H1 (cell line): Measurements from ENCODE around the gene ACSF3.

Source experiments
- CREB1 ChIP-seq: IDR thresholded peaks from 2 replicates; pipeline ENCODE4 v1.6.1; 2012; ENCODE audit warnings: inconsistent platforms
- EZH2 ChIP-seq: fragments of 200-600 bp; sonication (generic); IDR thresholded peaks from 2 replicates; pipeline ENCODE4 v1.7.1; 2012; ENCODE audit warnings: low read depth, mild to moderate bottlenecking, moderate library complexity, low read length, inconsistent platforms; ENCODE audit not compliant: severe bottlenecking
- GTF2F1 ChIP-seq: IDR thresholded peaks from 2 replicates; pipeline ENCODE4 v1.6.1; 2012; ENCODE audit warnings: low read depth, low read length, improper control_type of control experiment, borderline replicate concordance
- JUND ChIP-seq: IDR thresholded peaks from 2 replicates; pipeline ENCODE4 v1.6.1; 2011; ENCODE audit warnings: mild to moderate bottlenecking, improper control_type of control experiment, low read length
- TF ChIP-seq, protein P1 (sequence below), 3 experiments: IDR thresholded peaks; 1 replicate in 2 of 3; 2 replicates in 1 of 3; pipeline versions ENCODE4 v1.5.1 to v1.6.1; 2011; ENCODE audit warnings: low read length in 3 of 3, mild to moderate bottlenecking in 3 of 3, inconsistent platforms in 2 of 3, low read depth in 1 of 3, moderate library complexity in 1 of 3; ENCODE audit not compliant: insufficient read depth in 1 of 3; ENCODE audit errors: control extremely low read depth in 1 of 3

DNA sequence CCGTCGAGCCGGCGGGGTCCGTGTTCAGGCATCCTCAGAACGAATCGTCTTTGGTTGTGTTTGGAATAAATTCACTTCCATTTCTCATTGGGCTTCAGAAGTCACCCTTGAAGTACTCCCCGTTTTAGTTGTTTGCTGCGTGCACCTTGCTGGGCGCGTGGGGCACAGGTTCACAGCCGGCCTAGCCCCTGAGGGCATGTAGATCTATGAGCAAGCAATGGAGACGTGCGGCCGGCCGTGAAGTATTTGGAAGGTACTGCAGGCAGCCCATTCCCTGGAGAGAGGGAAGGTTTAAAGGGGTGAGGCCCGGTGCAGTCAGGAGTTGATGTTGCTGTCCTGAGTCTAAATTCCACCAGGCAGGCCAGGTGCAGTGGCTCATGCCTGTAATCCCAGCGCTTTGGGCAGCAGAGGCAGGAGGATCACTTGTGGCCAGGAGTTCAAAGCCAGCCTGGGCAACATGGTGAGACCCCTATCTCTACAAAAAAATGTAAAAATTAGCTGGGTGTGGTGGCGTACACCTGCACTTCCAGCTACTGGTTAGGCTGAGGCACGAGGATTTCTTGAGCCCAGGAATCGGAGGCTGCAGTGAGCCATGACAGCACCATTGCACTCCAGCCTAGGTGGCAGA, 714 bp downstream of the ACSF3 start:
- TF ChIP-seq JUND: no peak
- TF ChIP-seq, protein P1, sequence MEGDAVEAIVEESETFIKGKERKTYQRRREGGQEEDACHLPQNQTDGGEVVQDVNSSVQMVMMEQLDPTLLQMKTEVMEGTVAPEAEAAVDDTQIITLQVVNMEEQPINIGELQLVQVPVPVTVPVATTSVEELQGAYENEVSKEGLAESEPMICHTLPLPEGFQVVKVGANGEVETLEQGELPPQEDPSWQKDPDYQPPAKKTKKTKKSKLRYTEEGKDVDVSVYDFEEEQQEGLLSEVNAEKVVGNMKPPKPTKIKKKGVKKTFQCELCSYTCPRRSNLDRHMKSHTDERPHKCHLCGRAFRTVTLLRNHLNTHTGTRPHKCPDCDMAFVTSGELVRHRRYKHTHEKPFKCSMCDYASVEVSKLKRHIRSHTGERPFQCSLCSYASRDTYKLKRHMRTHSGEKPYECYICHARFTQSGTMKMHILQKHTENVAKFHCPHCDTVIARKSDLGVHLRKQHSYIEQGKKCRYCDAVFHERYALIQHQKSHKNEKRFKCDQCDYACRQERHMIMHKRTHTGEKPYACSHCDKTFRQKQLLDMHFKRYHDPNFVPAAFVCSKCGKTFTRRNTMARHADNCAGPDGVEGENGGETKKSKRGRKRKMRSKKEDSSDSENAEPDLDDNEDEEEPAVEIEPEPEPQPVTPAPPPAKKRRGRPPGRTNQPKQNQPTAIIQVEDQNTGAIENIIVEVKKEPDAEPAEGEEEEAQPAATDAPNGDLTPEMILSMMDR (IDR thresholded peaks at IDR 0.05; ENCODE audit: control extremely low read depth in 1 of 3, insufficient read depth in 1 of 3, low read depth in 1 of 3, low read length in 3 of 3): no peak
- no peak for TF ChIP-seq EZH2
- TF ChIP-seq GTF2F1: no peak
- TF ChIP-seq CREB1: no peak
